ENCODE results near the gene NEAT1.
A peak's percentile ranks its signal among the peaks of the same experiment; 100 is the strongest.
"Not testable (repeated sequence)": the region's sequence is repeated elsewhere in the genome, so short reads cannot be mapped to it uniquely, and the experiment has no call there.

Gene NEAT1

DNA sequence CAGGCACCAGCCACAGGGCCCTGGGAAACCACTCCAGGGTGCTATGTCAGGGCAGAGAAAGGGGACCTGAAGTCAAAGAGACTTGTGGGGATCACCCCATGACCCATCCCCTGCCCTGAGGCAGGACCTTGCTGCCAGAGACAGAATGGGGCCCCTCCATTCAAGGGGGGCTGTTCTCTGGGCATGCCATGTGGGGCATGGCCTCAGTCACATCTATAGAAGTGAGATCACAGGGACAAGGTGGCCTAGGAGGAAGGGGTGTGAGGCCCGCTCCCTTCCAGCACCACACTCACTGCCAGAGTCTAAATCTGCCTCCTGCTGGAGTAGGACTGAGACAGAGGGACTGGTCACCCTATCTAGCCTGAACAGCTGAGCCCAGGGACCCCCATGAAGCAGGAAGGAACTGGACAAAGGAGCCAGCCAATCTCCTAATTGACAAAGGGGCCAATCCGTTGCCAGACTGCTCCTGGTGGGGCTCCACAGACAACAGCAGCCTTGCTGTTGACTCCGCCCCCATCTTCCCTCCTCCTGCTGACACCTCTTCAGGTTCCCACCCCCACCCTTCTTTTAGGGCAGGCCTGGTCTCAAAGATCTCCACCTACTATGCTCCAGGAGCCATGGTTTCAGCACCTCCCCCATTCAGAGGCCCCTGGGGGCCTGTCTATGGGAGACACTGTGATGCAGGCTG, 26.0 kb downstream of the NEAT1 start:
- no peak for FAIRE-seq
- DNase-seq (ENCODE audit: low spot score) = no peak

DNA sequence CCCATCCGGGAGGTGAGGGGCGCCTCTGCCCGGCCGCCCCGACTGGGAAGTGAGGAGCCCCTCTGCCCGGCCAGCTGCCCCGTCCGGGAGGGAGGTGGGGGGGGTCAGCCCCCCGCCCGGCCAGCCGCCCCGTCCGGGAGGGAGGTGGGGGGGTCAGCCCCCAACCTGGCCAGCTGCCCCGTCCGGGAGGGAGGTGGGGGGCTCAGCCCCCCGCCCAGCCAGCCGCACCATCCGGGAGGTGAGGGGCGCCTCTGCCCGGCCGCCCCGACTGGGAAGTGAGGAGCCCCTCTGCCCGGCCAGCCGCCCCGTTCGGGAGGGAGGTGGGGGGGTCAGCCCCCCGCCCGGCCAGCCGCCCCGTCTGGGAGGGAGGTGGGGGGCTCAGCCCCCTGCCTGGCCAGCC, 28.7 kb downstream of the NEAT1 start:
- DNase-seq (ENCODE audit: low spot score); FAIRE-seq: not testable (repeated sequence)

DNA sequence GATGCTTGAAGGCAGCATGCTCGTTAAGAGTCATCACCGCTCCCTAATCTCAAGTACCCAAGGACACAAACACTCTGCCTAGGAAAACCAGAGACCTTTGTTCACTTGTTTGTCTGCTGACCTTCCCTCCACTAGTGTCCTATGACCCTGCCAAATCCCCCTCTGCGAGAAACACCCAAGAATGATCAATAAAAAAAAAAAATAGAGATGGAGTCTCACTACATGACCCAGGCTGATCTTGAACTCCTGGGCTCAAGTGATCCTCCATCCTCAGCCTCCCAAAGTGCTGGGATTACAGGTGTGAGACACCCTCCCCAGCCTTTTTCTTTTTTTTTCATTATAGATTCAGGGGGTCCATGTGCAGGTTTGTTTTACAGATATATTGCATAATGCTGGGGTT, 29.7 kb downstream of the NEAT1 start:
- not testable (repeated sequence) for DNase-seq (ENCODE audit: low spot score); FAIRE-seq

- FAIRE-seq = no peak
- DNase-seq (ENCODE audit: low spot score) = no peak
These were observed 30.4 kb downstream of the NEAT1 start for GRCh38 chr11:65452806-65453490.

DNA sequence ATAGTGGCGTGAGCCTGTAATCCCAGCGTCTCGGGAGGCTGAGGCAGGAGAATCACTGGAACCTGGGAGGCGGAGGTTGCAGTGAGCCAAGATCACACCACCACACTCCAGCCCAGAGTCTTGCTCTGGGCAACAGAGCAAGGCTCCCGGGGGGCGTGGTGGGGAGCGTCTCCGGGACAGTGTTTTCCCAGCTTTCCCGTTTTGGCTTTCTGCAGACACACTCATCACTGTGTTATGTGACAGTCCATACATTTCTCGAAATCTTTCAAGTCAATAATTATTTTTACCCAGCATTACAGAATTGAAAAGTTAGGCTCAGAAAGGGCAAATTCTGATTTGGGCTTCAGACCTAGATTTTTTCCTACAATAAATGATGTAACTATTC, 31.7 kb downstream of the NEAT1 start:
- FAIRE-seq = no peak
- no peak for DNase-seq (ENCODE audit: low spot score)

- FAIRE-seq (no peak), DNase-seq (ENCODE audit: low spot score) (peak; percentile 94)
These were observed 32.3 kb downstream of the NEAT1 start for GRCh38 chr11:65454696-65455456.

DNA sequence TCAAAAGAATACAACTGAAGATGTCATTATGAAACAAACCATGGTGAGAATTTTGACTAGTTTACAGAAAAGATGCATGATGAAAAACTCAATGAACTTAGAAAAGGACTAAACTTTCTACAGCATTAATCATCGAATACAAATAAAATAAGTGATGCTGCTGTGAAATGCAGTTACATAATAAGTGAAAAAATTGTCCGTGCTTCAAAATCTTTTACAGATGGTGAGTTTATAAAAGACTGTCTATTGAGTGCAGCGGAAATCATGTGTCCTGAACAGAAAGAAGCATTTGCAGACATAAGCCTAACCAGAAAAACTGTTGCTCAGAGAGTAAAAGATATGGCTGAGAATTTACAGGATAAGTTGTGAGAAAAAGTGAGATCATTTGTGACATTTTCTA, 33.8 kb downstream of the NEAT1 start:
- no peak for FAIRE-seq
- no peak for DNase-seq (ENCODE audit: low spot score)

DNA sequence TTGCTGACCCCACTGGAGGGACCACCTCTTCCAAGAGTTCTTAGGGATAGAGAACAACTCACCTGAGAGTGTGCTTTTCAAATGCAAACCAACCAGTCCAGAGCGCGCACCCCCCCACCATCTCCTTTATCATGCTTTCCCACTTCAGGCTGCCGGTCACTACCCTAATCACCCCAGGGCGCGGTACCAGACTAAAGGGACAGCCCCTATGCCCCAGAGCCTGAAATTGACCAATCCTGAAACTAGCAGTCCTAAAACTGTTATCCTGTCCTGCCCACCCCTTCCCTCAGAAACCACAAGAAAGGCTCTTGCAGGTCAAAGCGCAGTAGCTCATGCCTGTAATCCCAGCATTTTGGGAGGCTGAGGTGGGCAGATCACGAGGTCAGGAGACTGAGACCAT, 37.0 kb downstream of the NEAT1 start:
- no peak for FAIRE-seq

DNA sequence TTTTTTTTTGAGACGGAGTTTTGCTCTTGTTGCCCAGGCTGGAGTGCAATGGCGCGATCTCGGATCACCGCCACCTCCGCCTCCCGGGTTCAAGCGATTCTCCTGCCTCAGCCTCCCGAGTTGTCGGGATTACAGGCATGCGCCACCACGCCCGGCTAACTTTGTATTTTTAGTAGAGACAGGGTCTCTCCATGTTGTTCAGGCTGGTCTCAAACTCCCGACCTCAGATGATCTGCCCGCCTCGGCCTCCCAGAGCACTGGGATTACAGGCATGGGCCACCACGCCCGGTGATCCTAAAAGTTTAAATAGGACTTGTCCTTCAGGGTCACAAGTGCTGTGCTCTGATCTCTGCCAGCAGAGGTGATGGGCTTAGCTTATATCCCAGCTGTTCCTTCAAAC, 42.9 kb downstream of the NEAT1 start:
- DNase-seq (ENCODE audit: low spot score); FAIRE-seq: not testable (repeated sequence)

More for the DNA sequence above, 37.0 kb downstream of the NEAT1 start:
- no peak for DNase-seq (ENCODE audit: low spot score)

- FAIRE-seq; DNase-seq (ENCODE audit: low spot score): not testable (repeated sequence)
These were observed 44.7 kb downstream of the NEAT1 start for GRCh38 chr11:65467306-65467705.

DNA sequence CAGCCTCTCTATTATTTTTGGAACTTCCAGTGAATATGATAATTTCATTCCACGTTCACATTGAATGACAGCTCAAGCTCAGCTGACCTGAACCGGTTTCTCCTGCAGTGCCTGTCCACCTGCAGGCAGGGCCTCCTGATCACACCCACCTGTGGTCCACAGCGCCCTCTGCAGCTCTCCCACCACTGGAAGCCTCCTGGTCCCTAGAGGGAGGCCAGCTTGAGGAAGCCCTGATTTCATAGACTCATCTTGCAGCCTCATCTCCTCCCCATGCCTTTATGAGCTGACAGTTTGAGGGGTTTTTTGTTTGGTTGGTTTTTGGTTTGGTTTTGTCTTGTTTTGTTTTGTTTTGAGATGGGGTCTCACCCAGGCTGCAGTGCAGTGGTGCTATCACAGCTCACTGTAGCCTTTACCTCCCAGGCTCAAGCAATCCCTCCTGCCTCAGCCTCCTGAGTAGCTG, 46.3 kb downstream of the NEAT1 start:
- no peak for DNase-seq (ENCODE audit: low spot score)
- FAIRE-seq = no peak

DNA sequence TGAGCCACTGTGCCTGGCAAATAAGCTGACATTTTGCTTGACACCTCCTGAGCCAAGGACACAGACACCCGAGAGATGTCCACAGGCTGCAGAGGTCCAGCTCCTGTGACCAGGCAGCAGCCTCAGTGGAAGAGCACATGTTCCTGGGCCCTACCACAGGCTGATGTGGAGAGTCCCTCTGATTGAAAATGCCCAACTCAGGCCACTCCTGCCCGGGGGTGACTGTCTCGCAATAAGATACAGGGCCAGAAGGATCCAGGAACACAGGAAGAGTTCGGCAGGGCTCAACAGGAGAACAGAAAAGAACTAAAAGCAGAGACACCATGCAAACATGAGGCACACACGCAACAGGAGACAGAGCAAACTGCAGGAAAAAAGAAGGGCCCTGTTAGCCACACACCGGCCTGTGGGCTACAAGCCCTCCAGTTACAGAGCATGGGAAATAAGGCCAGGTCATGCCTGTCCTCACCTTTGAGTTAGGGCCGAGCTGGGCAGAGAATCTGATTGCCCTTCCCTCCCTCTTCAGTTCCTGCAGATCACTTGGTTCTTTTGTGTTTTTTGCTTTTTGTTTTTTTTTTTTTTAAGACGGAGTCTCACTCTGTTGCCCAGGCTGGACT, 47.9 kb downstream of the NEAT1 start:
- FAIRE-seq (no peak), DNase-seq (ENCODE audit: low spot score) (no peak)

- FAIRE-seq (no peak), DNase-seq (ENCODE audit: low spot score) (no peak)
These were observed 48.9 kb downstream of the NEAT1 start for GRCh38 chr11:65471447-65471891.

DNA sequence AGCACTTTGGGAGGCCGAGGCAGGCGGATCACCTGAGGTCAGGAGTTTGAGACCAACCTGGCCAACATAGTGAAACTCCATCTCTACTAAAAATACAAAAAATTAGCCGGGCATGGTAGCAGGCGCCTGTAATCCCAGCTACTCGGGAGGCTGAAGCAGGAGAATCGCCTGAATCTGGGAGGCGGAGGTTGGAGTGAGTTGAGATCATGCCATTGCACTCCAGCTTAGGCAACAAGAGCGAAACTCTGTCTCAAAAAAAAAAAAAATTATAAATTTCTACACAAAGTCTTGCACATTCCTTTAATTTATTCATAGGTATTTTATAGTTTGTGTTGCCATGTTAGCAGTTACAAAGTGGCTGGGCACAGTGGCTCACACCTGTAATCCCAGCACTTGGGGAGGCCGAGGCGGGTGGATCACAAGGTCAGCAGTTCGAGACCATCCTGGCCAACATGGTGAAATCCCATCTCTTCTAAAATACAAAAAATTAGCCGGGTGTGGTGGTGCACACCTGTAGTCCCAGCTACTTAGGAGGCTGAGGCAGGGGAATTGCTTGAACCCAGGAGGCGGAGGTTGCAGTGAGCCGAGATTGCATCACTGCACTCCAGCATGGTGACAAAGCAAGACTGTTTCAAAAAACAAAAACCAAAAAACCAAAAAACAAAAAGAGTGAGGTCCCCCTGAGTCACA, 50.1 kb downstream of the NEAT1 start:
- not testable (repeated sequence) for DNase-seq (ENCODE audit: low spot score); FAIRE-seq

- FAIRE-seq = no peak
- no peak for DNase-seq (ENCODE audit: low spot score)
These were observed 50.8 kb downstream of the NEAT1 start for GRCh38 chr11:65473278-65473860.

GRCh38 chr11:65474864-65475263, 52.3 kb downstream of the NEAT1 start:
- FAIRE-seq (no peak), DNase-seq (ENCODE audit: low spot score) (no peak)

GRCh38 chr11:65476632-65477148, 54.1 kb downstream of the NEAT1 start:
- DNase-seq (ENCODE audit: low spot score) (no peak), FAIRE-seq (no peak)

- peak; percentile 96 for DNase-seq (ENCODE audit: low spot score)
- FAIRE-seq = no peak
These were observed 54.8 kb downstream of the NEAT1 start for GRCh38 chr11:65477149-65477965.

- DNase-seq (ENCODE audit: low spot score) (no peak), FAIRE-seq (no peak)
These were observed 56.0 kb downstream of the NEAT1 start for GRCh38 chr11:65478388-65479183.

Measured in urothelium cell line (cell line).